ENCODE measurements around the gene MSN. TPM values are rescaled to one million over a fixed set of nuclear protein-coding genes. Genes with fewer than 3 reads are reported as not detected.

The MSN gene
- total RNA-seq, 1 experiment from 2014 or later: 119 TPM

DNA sequence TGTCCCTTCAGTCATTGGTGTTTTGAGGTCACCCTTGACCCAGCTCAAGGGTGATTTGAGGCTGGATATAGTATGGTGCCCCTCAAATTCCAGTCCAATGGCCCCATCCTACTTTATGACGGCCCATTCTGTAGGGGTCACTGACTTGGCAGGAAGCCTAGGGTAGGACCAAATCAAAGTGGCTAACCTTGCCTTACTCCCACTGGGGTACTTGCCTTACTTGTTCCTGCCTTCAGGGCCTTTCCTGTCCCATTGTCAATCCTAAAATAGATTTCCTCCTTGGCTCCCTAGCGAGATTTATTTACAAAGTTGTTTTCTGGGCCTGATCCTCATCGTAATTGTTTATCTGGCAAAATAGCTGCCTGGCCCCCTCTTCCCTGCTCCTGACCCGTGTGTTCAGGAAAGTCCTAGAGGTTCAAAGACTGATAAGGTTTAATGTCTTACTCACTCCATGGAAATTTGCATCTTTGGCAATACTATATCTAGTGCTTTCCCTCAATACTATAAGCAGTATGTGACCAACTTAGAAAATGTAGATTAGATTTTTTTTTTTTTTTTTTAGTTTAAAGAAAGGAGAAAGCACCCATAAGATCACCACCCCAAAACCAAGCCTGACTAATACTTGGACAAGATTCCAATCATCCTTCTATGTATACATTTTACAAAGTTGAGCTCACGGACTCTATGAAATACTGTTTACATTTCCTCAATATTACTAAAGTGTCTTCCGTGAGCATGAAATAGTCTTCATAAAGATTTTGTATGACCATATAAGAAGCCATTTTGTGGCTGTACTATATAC lies 44.8 kb downstream of the MSN start:
- Histone ChIP-seq H3K27ac (ENCODE audit: low read depth, low read length) (no peak overlapping the region), H3K9ac (ENCODE audit: low read length) (no peak overlapping the region), H3K9me2 (ENCODE audit: insufficient read depth) (no peaks in the 10 kb centered on the region), H3K79me2 (ENCODE audit: insufficient read depth, low read length) (peaks cover 54% of the 10 kb centered on the region), H3K4me2 (ENCODE audit: low read length) (no peak overlapping the region), H4K20me1 (ENCODE audit: insufficient read depth) (no peaks in the 10 kb centered on the region), H3K9me3 (ENCODE audit: control insufficient read depth in 1 of 2, insufficient read depth in 1 of 2, low read depth in 1 of 2, low read length in 2 of 2) (no peaks in the 10 kb centered on the region), H3K36me3 (ENCODE audit: control insufficient read depth in 1 of 2, insufficient read depth in 2 of 2, low read length in 2 of 2) (no peaks in the 10 kb centered on the region), H3K27me3 (ENCODE audit: insufficient read depth, low read length) (no peaks in the 10 kb centered on the region), H2AFZ (ENCODE audit: low read depth, low read length, poor library complexity, severe bottlenecking) (no peak overlapping the region), H3K4me3 (replicated peaks in 1 of 2; ENCODE audit: low read depth in 1 of 2, low read length in 2 of 2) (no peak overlapping the region), H3K4me1 (ENCODE audit: control insufficient read depth in 1 of 2, insufficient read depth in 2 of 2, low read length in 2 of 2) (no peaks in the 10 kb centered on the region)
- no peak for TF ChIP-seq SIN3A (IDR thresholded peaks at IDR 0.05; ENCODE audit: low read depth)
- no peak for TF ChIP-seq ZFX (IDR thresholded peaks at IDR 0.05)
- no peak for TF ChIP-seq ZNF274 (IDR thresholded peaks at IDR 0.05; ENCODE audit: low read depth, low read length)
- no peak for TF ChIP-seq CTCF (IDR thresholded peaks at IDR 0.05 in 2 of 3, conservative IDR thresholded peaks at IDR 0.05 in 1 of 3; ENCODE audit: borderline replicate concordance in 1 of 3, insufficient read depth in 1 of 3, low read depth in 2 of 3, low read length in 2 of 3)
- TF ChIP-seq, protein P1, sequence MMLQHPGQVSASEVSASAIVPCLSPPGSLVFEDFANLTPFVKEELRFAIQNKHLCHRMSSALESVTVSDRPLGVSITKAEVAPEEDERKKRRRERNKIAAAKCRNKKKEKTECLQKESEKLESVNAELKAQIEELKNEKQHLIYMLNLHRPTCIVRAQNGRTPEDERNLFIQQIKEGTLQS (IDR thresholded peaks at IDR 0.05): no peak
- no peak for TF ChIP-seq SP1 (IDR thresholded peaks at IDR 0.05; ENCODE audit: low read depth)
- no peak for TF ChIP-seq EZH2 (IDR thresholded peaks at IDR 0.05)
- no peak for TF ChIP-seq SRF (IDR thresholded peaks at IDR 0.05; ENCODE audit: low read depth)
- no peak for TF ChIP-seq REST (IDR thresholded peaks at IDR 0.05; ENCODE audit: low read depth)
- TF ChIP-seq JUND (IDR thresholded peaks at IDR 0.05): no peak
- DNase-seq (ENCODE audit: low read depth, low spot score): no peak
- BruUV-seq (replicated peaks): no TSS peak
- CTCF ChIA-PET: no interaction called here
- RAD21 ChIA-PET (ENCODE audit: low non-redundant PET in 1 of 2, low total read pairs in 2 of 2, uncharacterized antibody in 2 of 2, unreplicated experiment in 2 of 2): no interaction called here
- POLR2A ChIA-PET: no interaction called here
- no peak for ATAC-seq
- intact Hi-C loops (cut with micrococcal nuclease): loop anchor here (10.0 kb wide), 1 partner anchor 63 kb away; no protein-coding TSS in a partner anchor
